K562 (cell line): Measurements from ENCODE around the gene SLC35A1.

Experiments
- ARID2 ChIP-seq: fragments of 450-650 bp; IDR thresholded peaks from 2 replicates; pipeline ENCODE4 v1.6.1; 2017; ENCODE audit warnings: antibody characterized with exemption, mild to moderate bottlenecking
- POLR2AphosphoS2 ChIP-seq: IDR thresholded peaks from 2 replicates; pipeline ENCODE4 v1.6.1; 2012; ENCODE audit warnings: low read length, improper control_type of control experiment
- TAL1 ChIP-seq: fragments of 450-650 bp; IDR thresholded peaks from 2 replicates; pipeline ENCODE4 v1.6.1; 2016; ENCODE audit warnings: mild to moderate bottlenecking

DNA sequence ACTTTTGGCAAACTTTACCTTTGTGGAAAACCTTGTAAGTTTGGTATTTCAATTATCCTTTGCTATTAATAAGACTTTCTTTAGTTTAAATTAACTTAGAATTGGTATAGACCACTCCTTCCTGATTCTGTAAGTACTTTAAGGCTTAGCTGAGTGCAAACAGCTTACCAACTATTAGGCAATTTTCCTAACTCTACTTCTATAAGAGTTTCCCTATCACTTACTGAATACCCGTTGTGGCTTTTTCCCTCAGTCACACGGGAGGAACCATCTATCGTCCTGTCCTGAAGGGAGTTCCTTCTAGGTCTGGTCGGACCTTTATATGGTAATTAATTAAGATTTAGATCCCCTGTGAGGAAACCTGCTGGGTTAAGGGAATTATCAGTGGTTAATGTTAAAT, 9.6 kb downstream of the SLC35A1 start:
- TF ChIP-seq POLR2AphosphoS2 = no peak
- no peak for TF ChIP-seq ARID2
- TF ChIP-seq TAL1 = no peak
